Putamen (tissue), 1 donor: ENCODE results near the gene CETN1.

Experiments
- DNase-seq: peaks from one replicate; pipeline ENCODE4 v3.0.0-alpha.2; 2016; ENCODE audit warnings: low spot score

The CETN1 gene

GRCh38 chr18:580154-580553, at the start of gene CETN1:
TSS of gene CETN1 (plus strand) at chr18:580380. CDS start at chr18:580409, 29 bp downstream.
- no peak for DNase-seq

- no peak for DNase-seq
Observed at GRCh38 chr18:532018-532417, 48.2 kb upstream of the CETN1 start.

GRCh38 chr18:532632-533031, 47.5 kb upstream of the CETN1 start:
- no peak for DNase-seq

GRCh38 chr18:533995-534601, 46.1 kb upstream of the CETN1 start:
- DNase-seq = no peak

GRCh38 chr18:543447-544078, 36.6 kb upstream of the CETN1 start:
- no peak for DNase-seq

- DNase-seq = no peak
Observed at GRCh38 chr18:549967-550366, 30.2 kb upstream of the CETN1 start.

GRCh38 chr18:551404-552061, 28.6 kb upstream of the CETN1 start:
- no peak for DNase-seq

- DNase-seq = no peak
Observed at GRCh38 chr18:555705-556457, 24.3 kb upstream of the CETN1 start.

GRCh38 chr18:564708-565561, 15.2 kb upstream of the CETN1 start:
- no peak for DNase-seq

- no peak for DNase-seq
Observed at GRCh38 chr18:565562-566061, 14.6 kb upstream of the CETN1 start.

- no peak for DNase-seq
Observed at GRCh38 chr18:567122-567521, 13.1 kb upstream of the CETN1 start.

- DNase-seq = no peak
Observed at GRCh38 chr18:568731-569130, 11.4 kb upstream of the CETN1 start.

GRCh38 chr18:570256-570655, 9.9 kb upstream of the CETN1 start:
- DNase-seq = no peak

- DNase-seq = no peak
Observed at GRCh38 chr18:570697-571096, 9.5 kb upstream of the CETN1 start.

GRCh38 chr18:572091-572830, 7.9 kb upstream of the CETN1 start:
- DNase-seq = no peak

- DNase-seq = no peak
Observed at GRCh38 chr18:572831-573289, 7.3 kb upstream of the CETN1 start.

- no peak for DNase-seq
Observed at GRCh38 chr18:573385-573784, 6.8 kb upstream of the CETN1 start.

- no peak for DNase-seq
Observed at GRCh38 chr18:574149-574860, 5.9 kb upstream of the CETN1 start.

GRCh38 chr18:574865-575645, 5.1 kb upstream of the CETN1 start:
- DNase-seq = no peak
